Coronary artery (tissue), 2 donors: Measurements from ENCODE around the gene TFAP2A.
A peak's percentile ranks its signal among the peaks of the same experiment; 100 is the strongest.

Experiments
- DNase-seq: peaks from one replicate; pipeline ENCODE4 v3.0.0-alpha.2; 2017; ENCODE audit warnings: low spot score
- H3K27ac ChIP-seq, 2 donors: fragments of 200-600 bp; sonication (generic); one replicate each; pipeline ENCODE4 v1.5.1; 2016 to 2019
- H3K4me3 ChIP-seq: fragments of 200-600 bp; sonication (generic); 2 replicates; pipeline ENCODE4 v1.5.1; 2016; ENCODE audit warnings: mild to moderate bottlenecking, moderate library complexity
- TF ChIP-seq, protein P1 (sequence below): fragments of 200-600 bp; sonication (generic); IDR thresholded peaks from one replicate; pipeline ENCODE4 v1.5.1; 2019; ENCODE audit warnings: antibody characterized with exemption

TFAP2A gene

GRCh38 chr6:10416863-10417641 lies 2.2 kb upstream of the TFAP2A start:
- TF ChIP-seq, protein P1, sequence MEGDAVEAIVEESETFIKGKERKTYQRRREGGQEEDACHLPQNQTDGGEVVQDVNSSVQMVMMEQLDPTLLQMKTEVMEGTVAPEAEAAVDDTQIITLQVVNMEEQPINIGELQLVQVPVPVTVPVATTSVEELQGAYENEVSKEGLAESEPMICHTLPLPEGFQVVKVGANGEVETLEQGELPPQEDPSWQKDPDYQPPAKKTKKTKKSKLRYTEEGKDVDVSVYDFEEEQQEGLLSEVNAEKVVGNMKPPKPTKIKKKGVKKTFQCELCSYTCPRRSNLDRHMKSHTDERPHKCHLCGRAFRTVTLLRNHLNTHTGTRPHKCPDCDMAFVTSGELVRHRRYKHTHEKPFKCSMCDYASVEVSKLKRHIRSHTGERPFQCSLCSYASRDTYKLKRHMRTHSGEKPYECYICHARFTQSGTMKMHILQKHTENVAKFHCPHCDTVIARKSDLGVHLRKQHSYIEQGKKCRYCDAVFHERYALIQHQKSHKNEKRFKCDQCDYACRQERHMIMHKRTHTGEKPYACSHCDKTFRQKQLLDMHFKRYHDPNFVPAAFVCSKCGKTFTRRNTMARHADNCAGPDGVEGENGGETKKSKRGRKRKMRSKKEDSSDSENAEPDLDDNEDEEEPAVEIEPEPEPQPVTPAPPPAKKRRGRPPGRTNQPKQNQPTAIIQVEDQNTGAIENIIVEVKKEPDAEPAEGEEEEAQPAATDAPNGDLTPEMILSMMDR, result no peak
- no peak overlapping the region for H3K27ac ChIP-seq
- no peak for DNase-seq
- peak overlapping the region; percentile 58 for H3K4me3 ChIP-seq

DNA sequence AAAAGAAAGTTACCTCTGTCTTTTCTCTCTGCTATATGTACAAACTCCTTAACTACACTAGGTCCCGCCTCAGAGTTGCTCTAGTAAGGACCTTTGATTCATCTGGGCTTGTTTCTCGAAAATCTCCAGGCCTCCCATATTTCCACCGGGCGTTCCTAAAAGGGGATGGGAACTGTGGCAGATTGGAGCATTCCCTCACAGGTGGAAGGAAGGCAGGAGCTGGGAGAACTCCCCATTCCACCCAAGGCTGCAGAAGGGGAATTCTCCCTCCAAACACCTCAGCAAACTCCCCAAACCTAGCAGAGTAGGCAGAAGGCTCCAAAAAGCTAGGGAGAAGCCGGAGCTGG lies 1.6 kb upstream of the TFAP2A start:
- TF ChIP-seq, protein P1, result no peak
- no peak for DNase-seq
- Histone ChIP-seq H3K4me3 (peak overlapping the region; percentile 58), H3K27ac (no peak overlapping the region)

GRCh38 chr6:10415617-10416480 lies 975 bp upstream of the TFAP2A start:
- TF ChIP-seq, protein P1, result no peak
- Histone ChIP-seq H3K27ac (no peak overlapping the region), H3K4me3 (peak overlapping the region; percentile 54)
- DNase-seq, result no peak

DNA sequence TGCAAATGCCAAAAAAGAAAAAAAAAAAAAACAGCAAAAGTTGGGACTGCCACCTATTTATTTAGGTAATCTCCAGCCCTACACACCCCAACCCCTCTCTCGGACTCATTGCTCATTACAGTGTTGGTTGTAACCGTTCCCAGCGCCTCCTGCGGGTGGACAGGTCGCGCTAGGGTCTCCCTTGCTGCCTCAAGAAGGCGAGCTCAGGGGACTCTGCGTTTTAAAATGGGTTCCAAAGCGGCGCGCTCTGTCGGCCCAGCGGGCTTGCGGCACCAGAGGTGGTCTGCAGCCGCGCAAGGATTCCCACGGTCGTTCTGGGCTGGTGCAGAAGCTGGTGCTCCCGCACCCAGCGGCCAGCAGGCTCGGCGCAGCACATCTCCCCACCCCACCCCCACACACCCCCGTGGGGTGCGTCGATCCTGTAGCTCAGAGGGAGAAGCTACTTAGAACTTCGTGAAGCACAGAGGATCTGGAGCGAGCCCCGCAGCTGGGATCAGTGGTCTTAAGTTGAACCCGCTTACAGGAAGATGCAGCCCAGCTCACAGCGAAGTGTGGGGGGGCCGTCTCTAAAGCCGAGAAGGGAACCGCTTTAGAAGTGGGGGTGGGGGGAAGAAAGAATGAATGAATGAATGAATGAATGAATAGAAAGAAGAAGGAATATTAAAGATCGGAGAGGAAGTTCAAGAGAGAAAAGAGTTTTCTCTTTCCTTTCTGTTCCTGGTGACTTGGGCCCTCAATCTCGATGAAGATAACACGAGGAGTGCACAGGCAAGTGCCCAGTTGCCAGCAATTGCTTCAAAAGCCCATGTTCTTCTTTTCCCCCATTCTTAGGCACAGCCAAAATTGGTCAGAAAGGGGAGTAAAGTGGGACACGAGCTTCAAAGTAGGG lies 780 bp downstream of the TFAP2A start:
- peak overlapping the region; percentile 54 for H3K4me3 ChIP-seq
- TF ChIP-seq, protein P1, result no peak
- H3K27ac ChIP-seq, result no peak overlapping the region
- DNase-seq, result no peak

DNA sequence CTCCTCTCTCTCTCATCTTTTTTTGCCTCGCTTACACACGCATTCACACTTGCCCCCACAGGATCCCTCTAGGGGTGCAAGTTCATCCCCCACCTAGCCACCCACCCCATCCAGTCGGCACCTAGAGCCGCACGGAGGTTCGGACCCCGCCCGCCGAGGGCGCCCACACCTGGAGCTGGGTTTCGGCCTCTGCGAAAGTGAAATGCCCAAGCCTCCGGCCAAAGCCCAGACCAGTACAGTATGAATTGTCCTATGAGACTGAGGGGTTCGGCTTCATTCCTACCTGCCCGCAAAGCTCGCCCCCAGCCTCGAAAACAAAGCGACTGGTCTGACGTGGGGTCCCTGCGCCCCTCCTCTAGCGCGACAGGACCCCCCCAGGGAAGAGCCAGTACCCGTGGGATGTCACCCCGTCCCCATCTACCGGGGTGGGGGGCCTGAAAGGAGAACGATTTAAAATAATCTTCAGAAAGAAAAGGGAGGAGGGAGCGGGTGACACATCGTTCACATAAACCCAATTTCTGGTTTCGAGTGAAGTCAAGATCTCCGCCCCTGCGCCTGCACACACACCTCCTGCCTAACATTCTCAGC lies 1.5 kb downstream of the TFAP2A start:
- no peak for DNase-seq
- TF ChIP-seq, protein P1, result no peak
- Histone ChIP-seq H3K27ac (peak overlapping the region in 1 of 2 donors; percentile 4), H3K4me3 (peak overlapping the region; percentile 74)

DNA sequence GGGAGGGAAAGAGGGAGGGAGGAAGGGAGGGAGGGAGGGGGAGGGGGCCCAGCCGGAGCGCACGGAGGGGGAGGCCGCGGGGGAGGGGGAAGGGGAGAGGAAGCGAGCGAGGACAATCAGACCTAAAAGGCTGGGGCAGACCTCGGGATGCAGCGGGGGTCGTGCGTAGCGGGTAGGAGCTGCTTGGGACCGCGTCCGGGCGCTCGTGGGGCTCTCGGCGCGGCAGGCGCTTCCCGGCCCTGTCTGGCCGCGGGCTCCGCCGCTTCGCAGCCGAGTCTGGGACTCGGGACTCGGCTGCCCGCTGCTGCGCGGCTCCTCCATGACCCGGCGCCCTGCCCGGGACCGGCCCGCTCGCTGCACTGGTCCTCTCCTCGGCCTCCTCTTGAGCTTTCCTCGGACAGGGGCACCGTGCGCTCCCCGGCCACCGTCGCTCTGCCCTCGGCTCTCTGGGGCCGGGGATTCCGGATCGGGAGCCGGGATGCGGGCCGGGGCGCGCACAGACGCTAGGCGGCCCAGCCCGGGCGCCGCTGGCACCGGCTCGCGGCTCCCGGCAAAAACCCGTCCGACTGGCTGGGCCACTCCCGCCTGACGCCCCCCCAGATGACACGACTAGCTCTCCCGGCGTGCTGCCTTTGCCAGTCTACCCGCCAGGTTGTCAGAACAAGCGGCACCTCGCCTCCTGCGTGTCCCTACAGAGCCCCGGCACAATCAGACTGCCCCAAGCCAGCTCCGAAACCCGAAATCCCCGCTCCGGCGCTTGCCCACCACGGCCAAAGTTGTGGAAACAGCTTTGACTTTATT lies 2.2 kb downstream of the TFAP2A start:
- Histone ChIP-seq H3K4me3 (peak overlapping the region; percentile 74), H3K27ac (peak overlapping the region in 1 of 2 donors; percentile 59)
- DNase-seq, result no peak
- TF ChIP-seq, protein P1, result no peak
